ENCODE results near the gene G3BP1.
A peak's percentile ranks its signal among the peaks of the same experiment; 100 is the strongest.
"Not testable (repeated sequence)": the region's sequence is repeated elsewhere in the genome, so short reads cannot be mapped to it uniquely, and the experiment has no call there.

The G3BP1 gene

GRCh38 chr5:151822141-151822540 lies 50.4 kb downstream of the G3BP1 start:
- Histone ChIP-seq H2AFZ (ENCODE audit: low read depth) (no peak overlapping the region), H3K9ac (no peak overlapping the region), H3K27ac (no peak overlapping the region), H3K4me2 (no peak overlapping the region), H4K20me1 (ENCODE audit: insufficient read depth) (no peaks in the 10 kb centered on the region), H3K79me2 (ENCODE audit: insufficient read depth, low read depth) (no peaks in the 10 kb centered on the region), H3K27me3 (ENCODE audit: insufficient read depth, low read depth) (no peaks in the 10 kb centered on the region), H3K4me1 (ENCODE audit: low read depth, poor library complexity, severe bottlenecking) (no peaks in the 10 kb centered on the region), H3K4me3 (IDR thresholded peaks at IDR 0.05; ENCODE audit: insufficient read depth, low read depth, low read length) (no peak overlapping the region), H3K36me3 (ENCODE audit: insufficient read depth) (no peaks in the 10 kb centered on the region)
- no peak for TF ChIP-seq CTCF (conservative IDR thresholded peaks at IDR 0.05; ENCODE audit: low read depth, low read length)

- no peak overlapping the region for H3K4me2 ChIP-seq
- peak; percentile 84 for TF ChIP-seq CTCF (conservative IDR thresholded peaks at IDR 0.05; ENCODE audit: low read depth, low read length)
- H3K4me1 ChIP-seq (ENCODE audit: low read depth, poor library complexity, severe bottlenecking) = no peaks in the 10 kb centered on the region
- H3K4me3 ChIP-seq (IDR thresholded peaks at IDR 0.05; ENCODE audit: insufficient read depth, low read depth, low read length) = no peak overlapping the region
- no peak overlapping the region for H3K9ac ChIP-seq
- H3K27ac ChIP-seq = no peak overlapping the region
- no peaks in the 10 kb centered on the region for H3K36me3 ChIP-seq (ENCODE audit: insufficient read depth)
- H3K27me3 ChIP-seq (ENCODE audit: insufficient read depth, low read depth) = no peaks in the 10 kb centered on the region
- no peaks in the 10 kb centered on the region for H3K79me2 ChIP-seq (ENCODE audit: insufficient read depth, low read depth)
- no peak overlapping the region for H2AFZ ChIP-seq (ENCODE audit: low read depth)
- no peaks in the 10 kb centered on the region for H4K20me1 ChIP-seq (ENCODE audit: insufficient read depth)
These were observed 53.7 kb downstream of the G3BP1 start for GRCh38 chr5:151825445-151825844.

- H3K36me3 ChIP-seq (ENCODE audit: insufficient read depth) = no peaks in the 10 kb centered on the region
- no peak overlapping the region for H3K4me2 ChIP-seq
- no peak overlapping the region for H3K4me3 ChIP-seq (IDR thresholded peaks at IDR 0.05; ENCODE audit: insufficient read depth, low read depth, low read length)
- H3K9ac ChIP-seq = no peak overlapping the region
- no peak for TF ChIP-seq CTCF (conservative IDR thresholded peaks at IDR 0.05; ENCODE audit: low read depth, low read length)
- H2AFZ ChIP-seq (ENCODE audit: low read depth) = no peak overlapping the region
- H3K27me3 ChIP-seq (ENCODE audit: insufficient read depth, low read depth) = no peaks in the 10 kb centered on the region
- no peaks in the 10 kb centered on the region for H3K4me1 ChIP-seq (ENCODE audit: low read depth, poor library complexity, severe bottlenecking)
- no peaks in the 10 kb centered on the region for H3K79me2 ChIP-seq (ENCODE audit: insufficient read depth, low read depth)
- H4K20me1 ChIP-seq (ENCODE audit: insufficient read depth) = no peaks in the 10 kb centered on the region
- no peak overlapping the region for H3K27ac ChIP-seq
These were observed 57.6 kb downstream of the G3BP1 start for GRCh38 chr5:151829370-151829769.

- not testable (repeated sequence) for H4K20me1 ChIP-seq (ENCODE audit: insufficient read depth); H3K79me2 ChIP-seq (ENCODE audit: insufficient read depth, low read depth); H3K27ac ChIP-seq
These were observed 61.1 kb downstream of the G3BP1 start for GRCh38 chr5:151832843-151833242.

GRCh38 chr5:151846765-151847164 lies 75.0 kb downstream of the G3BP1 start:
- Histone ChIP-seq H4K20me1 (ENCODE audit: insufficient read depth) (no peaks in the 10 kb centered on the region), H2AFZ (ENCODE audit: low read depth) (no peak overlapping the region), H3K27ac (no peak overlapping the region), H3K79me2 (ENCODE audit: insufficient read depth, low read depth) (no peaks in the 10 kb centered on the region), H3K4me1 (ENCODE audit: low read depth, poor library complexity, severe bottlenecking) (no peaks in the 10 kb centered on the region), H3K9ac (no peak overlapping the region), H3K4me2 (no peak overlapping the region), H3K4me3 (IDR thresholded peaks at IDR 0.05; ENCODE audit: insufficient read depth, low read depth, low read length) (no peak overlapping the region), H3K36me3 (ENCODE audit: insufficient read depth) (no peaks in the 10 kb centered on the region), H3K27me3 (ENCODE audit: insufficient read depth, low read depth) (no peaks in the 10 kb centered on the region)
- TF ChIP-seq CTCF (conservative IDR thresholded peaks at IDR 0.05; ENCODE audit: low read depth, low read length) = no peak

More at GRCh38 chr5:151832843-151833242, 61.1 kb downstream of the G3BP1 start:
- H3K27me3 ChIP-seq (ENCODE audit: insufficient read depth, low read depth); H3K4me1 ChIP-seq (ENCODE audit: low read depth, poor library complexity, severe bottlenecking); H2AFZ ChIP-seq (ENCODE audit: low read depth); H3K36me3 ChIP-seq (ENCODE audit: insufficient read depth); H3K9ac ChIP-seq; H3K4me3 ChIP-seq (IDR thresholded peaks at IDR 0.05; ENCODE audit: insufficient read depth, low read depth, low read length); H3K4me2 ChIP-seq: not testable (repeated sequence)
